NCI-H774 (cell line): ENCODE measurements around the gene ZNF385C.

Experiments
- DNase-seq: peaks from one replicate; lab custom pipeline; 2025; lab: John Stamatoyannopoulos, UW

ZNF385C gene

GRCh38 chr17:42107597-42108576, 9.6 kb upstream of the ZNF385C start:
- peak; percentile 96 for DNase-seq

GRCh38 chr17:42107124-42107523, 8.9 kb upstream of the ZNF385C start:
- DNase-seq, result no peak

- DNase-seq, result no peak
Measured at GRCh38 chr17:42106009-42106408, 7.7 kb upstream of the ZNF385C start.

- DNase-seq, result no peak
Measured at GRCh38 chr17:42104264-42104663, 6.0 kb upstream of the ZNF385C start.

GRCh38 chr17:42103221-42103954, 5.1 kb upstream of the ZNF385C start:
- DNase-seq, result no peak

GRCh38 chr17:42101513-42102292, 3.4 kb upstream of the ZNF385C start:
- peak; percentile 54 for DNase-seq

- no peak for DNase-seq
Measured at GRCh38 chr17:42098730-42099399, 592 bp upstream of the ZNF385C start.

GRCh38 chr17:42096360-42097111, 1.7 kb downstream of the ZNF385C start:
- DNase-seq, result no peak

GRCh38 chr17:42094375-42095069, 3.8 kb downstream of the ZNF385C start:
- DNase-seq, result no peak

- no peak for DNase-seq
Measured at GRCh38 chr17:42092939-42093338, 5.3 kb downstream of the ZNF385C start.

GRCh38 chr17:42090964-42091790, 7.1 kb downstream of the ZNF385C start:
- DNase-seq, result no peak

- no peak for DNase-seq
Measured at GRCh38 chr17:42088736-42089135, 9.5 kb downstream of the ZNF385C start.

- DNase-seq, result no peak
Measured at GRCh38 chr17:42087736-42088705, 10.3 kb downstream of the ZNF385C start.

GRCh38 chr17:42087042-42087701, 11.1 kb downstream of the ZNF385C start:
- DNase-seq, result no peak

GRCh38 chr17:42081516-42082129, 16.6 kb downstream of the ZNF385C start:
- no peak for DNase-seq

GRCh38 chr17:42079541-42079940, 18.7 kb downstream of the ZNF385C start:
- no peak for DNase-seq

- no peak for DNase-seq
Measured at GRCh38 chr17:42078396-42079043, 19.8 kb downstream of the ZNF385C start.
